Neural progenitor cell (in vitro differentiated cells): ENCODE results near the gene ZNRD2. TPM values are rescaled to one million over a fixed set of nuclear protein-coding genes. Genes with fewer than 3 reads are reported as not detected.

ENCODE experiments used
- DNase-seq: peaks from one replicate; pipeline ENCODE4 v3.0.0-alpha.2; 2016; ENCODE audit warnings: low spot score
- H2AFZ ChIP-seq: fragments of 200-600 bp; sonication (generic); replicated peaks from 2 replicates; pipeline ENCODE4 v1.6.1; 2016; ENCODE audit warnings: antibody characterized with exemption
- H3F3A ChIP-seq: fragments of 200-600 bp; sonication (generic); 2 replicates; pipeline ENCODE4 v1.6.1; 2016; ENCODE audit warnings: antibody characterized with exemption, low read depth
- H3K27ac ChIP-seq: fragments of 200-600 bp; sonication (generic); 2 replicates; pipeline ENCODE4 v1.5.1; 2016; ENCODE audit warnings: mild to moderate bottlenecking
- H3K27me3 ChIP-seq: fragments of 200-600 bp; sonication (generic); 2 replicates; pipeline ENCODE4 v1.6.1; 2016; ENCODE audit warnings: mild to moderate bottlenecking, moderate library complexity
- H3K36me3 ChIP-seq: fragments of 200-600 bp; sonication (generic); 2 replicates; pipeline ENCODE4 v1.5.1; 2016
- H3K4me1 ChIP-seq: fragments of 200-600 bp; sonication (generic); 2 replicates; pipeline ENCODE4 v1.6.1; 2016; ENCODE audit warnings: mixed run types
- H3K4me2 ChIP-seq: fragments of 200-600 bp; sonication (generic); 2 replicates; pipeline ENCODE4 v1.6.1; 2016
- H3K4me3 ChIP-seq: fragments of 200-600 bp; sonication (generic); 2 replicates; pipeline ENCODE4 v1.5.1; 2016
- H3K79me2 ChIP-seq: fragments of 200-600 bp; sonication (generic); 2 replicates; pipeline ENCODE4 v1.6.1; 2016; ENCODE audit warnings: low read depth
- H3K9ac ChIP-seq: fragments of 200-600 bp; sonication (generic); 2 replicates; pipeline ENCODE4 v1.6.1; 2016
- H3K9me3 ChIP-seq: fragments of 200-600 bp; sonication (generic); 2 replicates; pipeline ENCODE4 v1.5.1; 2016; ENCODE audit warnings: low read depth
- H4K20me1 ChIP-seq: fragments of 200-600 bp; sonication (generic); 2 replicates; pipeline ENCODE4 v1.6.1; 2016; ENCODE audit warnings: low read depth
- H3K27ac Mint-ChIP-seq: 3 replicates; pipeline ENCODE4 v1.8.0; 2021; ENCODE audit warnings: mixed read lengths
- H3K27me3 Mint-ChIP-seq: 2 replicates; pipeline ENCODE4 v1.8.0; 2022; ENCODE audit warnings: low read depth, mild to moderate bottlenecking, inconsistent platforms, moderate library complexity, mixed read lengths; ENCODE audit not compliant: insufficient read depth
- H3K36me3 Mint-ChIP-seq: 3 replicates; pipeline ENCODE4 v1.8.0; 2021; ENCODE audit warnings: mixed read lengths
- H3K4me1 Mint-ChIP-seq: 3 replicates; pipeline ENCODE4 v1.8.0; 2021; ENCODE audit warnings: mixed read lengths
- H3K4me3 Mint-ChIP-seq: 3 replicates; pipeline ENCODE4 v1.8.0; 2021; ENCODE audit warnings: mild to moderate bottlenecking, moderate library complexity, mixed read lengths
- H3K9me3 Mint-ChIP-seq: 3 replicates; pipeline ENCODE4 v1.8.0; 2020; ENCODE audit warnings: mixed read lengths
- CTCF ChIP-seq: fragments of 200-600 bp; sonication (generic); IDR thresholded peaks from 2 replicates; pipeline ENCODE4 v1.5.1; 2017; ENCODE audit warnings: antibody characterized with exemption, mild to moderate bottlenecking
- EZH2 ChIP-seq: fragments of 200-600 bp; sonication (generic); IDR thresholded peaks from 2 replicates; pipeline ENCODE4 v1.6.1; 2017; ENCODE audit warnings: antibody characterized with exemption, mild to moderate bottlenecking, moderate library complexity
- EZH2phosphoT487 ChIP-seq: fragments of 200-600 bp; sonication (generic); IDR thresholded peaks from 2 replicates; pipeline ENCODE4 v1.6.1; 2017; ENCODE audit warnings: antibody characterized with exemption
- total RNA-seq: library from RNA; depleted of rRNA; stranded (reverse); fragments of >200 nt; gene quantifications from 2 replicates; pipeline ENCODE4 v1.2.3, GENCODE V29; 2015; ENCODE audit warnings: low replicate concordance

The ZNRD2 gene
- total RNA-seq, 1 donor from 2014 or later: 15.5 TPM

- Histone ChIP-seq H4K20me1 (peaks cover 52% of the 10 kb centered on the region), H3K9me3 (no peaks in the 10 kb centered on the region), H3K36me3 (no peaks in the 10 kb centered on the region), H3K27me3 (peaks cover 32% of the 10 kb centered on the region), H3K4me1 (peaks cover 27% of the 10 kb centered on the region), H2AFZ (no peak overlapping the region), H3K79me2 (peaks cover 40% of the 10 kb centered on the region), H3F3A (peaks cover 72% of the 10 kb centered on the region), H3K4me3 (peak overlapping the region; percentile 65), H3K4me2 (peak overlapping the region; percentile 97), H3K9ac (no peak overlapping the region), H3K27ac (no peak overlapping the region)
- Mint-ChIP-seq H3K27ac (no peak overlapping the region), H3K36me3 (peaks cover 13% of the 10 kb centered on the region), H3K4me1 (peaks cover 56% of the 10 kb centered on the region), H3K4me3 (peak overlapping the region; percentile 90), H3K9me3 (no peaks in the 10 kb centered on the region), H3K27me3 (peaks cover 25% of the 10 kb centered on the region)
- peak; percentile 86 for DNase-seq
- TF ChIP-seq CTCF: peak; percentile 51
- no peak for TF ChIP-seq EZH2
- no peak for TF ChIP-seq EZH2phosphoT487
These were observed 1.7 kb downstream of the ZNRD2 start for GRCh38 chr11:65571940-65572339.

GRCh38 chr11:65572356-65573051 lies 2.2 kb downstream of the ZNRD2 start, which contains the start of gene FAM89B:
FAM89B (plus strand) TSS chr11:65572538; CDS start chr11:65572670, 132 bp downstream.
- H3K9ac ChIP-seq: no peak within 1 kb of the TSS
- no peaks in the 10 kb centered on the region for H3K9me3 ChIP-seq
- no peak for TF ChIP-seq EZH2phosphoT487
- no peak for TF ChIP-seq CTCF
- Mint-ChIP-seq H3K4me3 (peak within 1 kb of the TSS; percentile 90), H3K27ac (peak within 1 kb of the TSS; percentile 21), H3K9me3 (no peaks in the 10 kb centered on the region), H3K27me3 (peaks cover 25% of the 10 kb centered on the region), H3K4me1 (peaks cover 55% of the 10 kb centered on the region), H3K36me3 (peaks cover 13% of the 10 kb centered on the region)
- DNase-seq: peak; percentile 91
- H3K27ac ChIP-seq: no peak within 1 kb of the TSS
- H3K27me3 ChIP-seq: peaks cover 37% of the 10 kb centered on the region
- peaks cover 27% of the 10 kb centered on the region for H3K4me1 ChIP-seq
- no peak within 1 kb of the TSS for H2AFZ ChIP-seq
- H3K4me3 ChIP-seq: peak within 1 kb of the TSS; percentile 93
- peak within 1 kb of the TSS; percentile 97 for H3K4me2 ChIP-seq
- no peaks in the 10 kb centered on the region for H3K36me3 ChIP-seq
- H4K20me1 ChIP-seq: peaks cover 56% of the 10 kb centered on the region
- H3F3A ChIP-seq: peaks cover 72% of the 10 kb centered on the region
- H3K79me2 ChIP-seq: peaks cover 40% of the 10 kb centered on the region

- Mint-ChIP-seq H3K27me3 (peaks cover 27% of the 10 kb centered on the region), H3K4me1 (peaks cover 59% of the 10 kb centered on the region), H3K27ac (no peak overlapping the region), H3K4me3 (peak overlapping the region; percentile 86), H3K36me3 (peaks cover 10% of the 10 kb centered on the region), H3K9me3 (no peaks in the 10 kb centered on the region)
- no peak overlapping the region for H3K9ac ChIP-seq
- no peaks in the 10 kb centered on the region for H3K9me3 ChIP-seq
- peak overlapping the region; percentile 65 for H3K4me3 ChIP-seq
- peaks cover 31% of the 10 kb centered on the region for H3K79me2 ChIP-seq
- peaks cover 48% of the 10 kb centered on the region for H3K27me3 ChIP-seq
- H2AFZ ChIP-seq: no peak overlapping the region
- peaks cover 56% of the 10 kb centered on the region for H4K20me1 ChIP-seq
- no peak for DNase-seq
- H3F3A ChIP-seq: peaks cover 71% of the 10 kb centered on the region
- no peak overlapping the region for H3K27ac ChIP-seq
- peak overlapping the region; percentile 97 for H3K4me2 ChIP-seq
- H3K4me1 ChIP-seq: peaks cover 27% of the 10 kb centered on the region
- TF ChIP-seq EZH2 (no peak), EZH2phosphoT487 (no peak), CTCF (no peak)
- no peaks in the 10 kb centered on the region for H3K36me3 ChIP-seq
These were observed 3.3 kb downstream of the ZNRD2 start for GRCh38 chr11:65573391-65574079.
